WTC11 (cell line): Measurements from ENCODE around the gene PLPPR3. TPM values are rescaled to one million over a fixed set of nuclear protein-coding genes. Genes with fewer than 3 reads are reported as not detected.

Experiments used
- ATAC-seq: fragments of 200-7000 bp; cut with Tn5 transposase; 2 replicates; pipeline ENCODE4 v1.10.0; 2021; ENCODE audit warnings: mild to moderate bottlenecking, moderate library complexity
- CTCF ChIA-PET: fragments of 300-600 bp; sonication (Branson Sonifier 250); formaldehyde crosslinking; loops from one replicate; lab custom pipeline; 2021; ENCODE audit warnings: antibody characterized with exemption; lab: Charles Lee
- POLR2A ChIA-PET: fragments of 350-600 bp; sonication (Branson Sonifier 250); formaldehyde crosslinking; loops from one replicate; lab custom pipeline; 2021; ENCODE audit warnings: antibody characterized with exemption; lab: Charles Lee
- DNase-seq: peaks from one replicate; pipeline ENCODE4 v3.0.0; 2021; ENCODE audit warnings: low spot score
- H3K27ac Mint-ChIP-seq: 2 replicates; pipeline ENCODE4 v1.8.0; 2021; ENCODE audit warnings: mixed read lengths
- H3K27me3 Mint-ChIP-seq: 2 replicates; pipeline ENCODE4 v1.8.0; 2021; ENCODE audit warnings: low read depth, mild to moderate bottlenecking, moderate library complexity, mixed read lengths
- H3K36me3 Mint-ChIP-seq: 2 replicates; pipeline ENCODE4 v1.8.0; 2021; ENCODE audit warnings: mixed read lengths
- H3K4me1 Mint-ChIP-seq: 2 replicates; pipeline ENCODE4 v1.8.0; 2022; ENCODE audit warnings: mixed read lengths
- H3K4me3 Mint-ChIP-seq: 2 replicates; pipeline ENCODE4 v1.8.0; 2021; ENCODE audit warnings: mild to moderate bottlenecking, moderate library complexity, mixed read lengths
- H3K9me3 Mint-ChIP-seq: 2 replicates; pipeline ENCODE4 v1.8.0; 2021; ENCODE audit warnings: mixed read lengths
- ATF6 ChIP-seq: sonication (generic); formaldehyde crosslinking; IDR thresholded peaks from 2 replicates; pipeline ENCODE4 v1.8.1; 2023; ENCODE audit warnings: mild to moderate bottlenecking, missing genetic modification reagents
- CBFB ChIP-seq: sonication (generic); formaldehyde crosslinking; IDR thresholded peaks from 2 replicates; pipeline ENCODE4 v1.8.1; 2022; ENCODE audit warnings: mild to moderate bottlenecking, low read depth, missing genetic modification reagents
- CTCF ChIP-seq: fragments of 200-600 bp; IDR thresholded peaks from 2 replicates; pipeline ENCODE4 v1.8.0; 2022; ENCODE audit warnings: antibody characterized with exemption
- E2F4 ChIP-seq: sonication (generic); formaldehyde crosslinking; IDR thresholded peaks from 2 replicates; pipeline ENCODE4 v1.8.1; 2022; ENCODE audit warnings: low read depth, mild to moderate bottlenecking, moderate library complexity, missing genetic modification reagents, borderline replicate concordance
- FOXJ3 ChIP-seq: sonication (generic); formaldehyde crosslinking; IDR thresholded peaks from 2 replicates; pipeline ENCODE4 v1.9.0; 2021; ENCODE audit warnings: missing genetic modification reagents, mild to moderate bottlenecking, borderline replicate concordance
- GTF2I ChIP-seq: fragments of 250-450 bp; sonication (Bioruptor Pico); conservative IDR thresholded peaks from 2 replicates; pipeline ENCODE4 v1.4.0; 2021; ENCODE audit warnings: mild to moderate bottlenecking
- SP1 ChIP-seq: sonication (generic); formaldehyde crosslinking; conservative IDR thresholded peaks from 2 replicates; pipeline ENCODE4 v1.8.1; 2022; ENCODE audit warnings: missing genetic modification reagents
- TP53 ChIP-seq: sonication (generic); formaldehyde crosslinking; IDR thresholded peaks from 2 replicates; pipeline ENCODE4 v1.8.1; 2023; ENCODE audit warnings: mild to moderate bottlenecking, missing genetic modification reagents
- ZNF423 ChIP-seq: fragments of 250-450 bp; sonication (Bioruptor Pico); IDR thresholded peaks from 2 replicates; pipeline ENCODE4 v2.1.2; 2022; ENCODE audit warnings: mild to moderate bottlenecking, moderate library complexity
- total RNA-seq: library from RNA; stranded (reverse); gene quantifications from 3 replicates; pipeline ENCODE4 v1.2.3, GENCODE V29; 2021
- TF ChIP-seq, protein P1 (sequence below): sonication (generic); formaldehyde crosslinking; IDR thresholded peaks from 2 replicates; pipeline ENCODE4 v1.8.1; 2023; ENCODE audit warnings: mild to moderate bottlenecking, moderate library complexity, missing genetic modification reagents

PLPPR3 gene
- total RNA-seq, 1 experiment from 2014 or later: 60.6 TPM

- no peak overlapping the region for H3K4me3 Mint-ChIP-seq
- ATAC-seq: no peak
Measured at GRCh38 chr19:867855-868457, 46.2 kb upstream of the PLPPR3 start.

DNA sequence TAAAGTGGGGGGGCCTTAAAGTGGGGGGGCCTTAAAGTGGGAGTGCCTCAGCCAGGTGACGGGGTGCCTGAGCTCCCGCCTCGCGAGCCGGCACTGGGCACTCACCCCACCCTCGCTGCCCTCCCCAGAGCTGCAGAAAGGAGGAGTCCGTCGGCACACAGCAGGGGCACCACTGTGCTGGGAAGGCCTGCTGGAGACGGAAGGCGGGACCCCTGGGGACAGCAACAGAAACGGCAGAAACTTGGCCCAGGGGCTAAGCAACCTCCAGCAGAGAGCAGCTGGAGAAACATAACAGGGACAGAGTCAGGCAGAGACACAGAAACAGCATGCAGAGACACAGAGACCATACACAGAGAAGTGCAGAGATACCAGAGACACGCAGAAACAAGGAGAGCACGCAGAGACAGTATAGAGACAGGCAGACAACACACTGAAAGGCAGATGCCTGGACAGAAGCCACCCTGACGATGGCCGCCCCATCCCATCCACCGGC is 45.6 kb upstream of the PLPPR3 start:
- peaks cover 5% of the 10 kb centered on the region; the same call in 1 of the 2 replicates for H3K27me3 Mint-ChIP-seq
- DNase-seq: no peak
- peaks cover 12% of the 10 kb centered on the region for H3K36me3 Mint-ChIP-seq
- H3K4me3 Mint-ChIP-seq: no peak overlapping the region
- TF ChIP-seq GTF2I (CRISPR knock-in tag) (no peak), ZNF423 (peak; percentile 85)
- TF ChIP-seq, all 79 proteins: peak for 1
- ChIA-PET POLR2A (interaction anchor here (0.7 kb wide), 1 partner anchor 55 kb away, joined by 3 read pairs; no protein-coding TSS in a partner anchor), CTCF (interaction anchor here (0.8 to 2.6 kb wide), 3 partner anchors 11 to 124 kb away, joined by 3 to 11 read pairs (median 4); no protein-coding TSS in a partner anchor)
- Mint-ChIP-seq H3K9me3 (no peaks in the 10 kb centered on the region), H3K27ac (peak overlapping the region; percentile 60; the same call in 1 of the 2 replicates), H3K4me1 (peaks cover 5% of the 10 kb centered on the region)
- no peak for ATAC-seq

More at GRCh38 chr19:867855-868457, 46.2 kb upstream of the PLPPR3 start:
- no peaks in the 10 kb centered on the region for H3K9me3 Mint-ChIP-seq
- H3K36me3 Mint-ChIP-seq: peaks cover 12% of the 10 kb centered on the region
- peaks cover 5% of the 10 kb centered on the region for H3K4me1 Mint-ChIP-seq
- CTCF ChIA-PET: interaction anchor here (1.0 to 2.6 kb wide), 2 partner anchors 11 to 123 kb away, joined by 3 to 11 read pairs; no protein-coding TSS in a partner anchor
- H3K27me3 Mint-ChIP-seq: peaks cover 5% of the 10 kb centered on the region; the same call in 1 of the 2 replicates
- POLR2A ChIA-PET: interaction anchor here (0.7 kb wide), 1 partner anchor 54 kb away, joined by 3 read pairs; no protein-coding TSS in a partner anchor
- H3K27ac Mint-ChIP-seq: peak overlapping the region; percentile 60; the same call in 1 of the 2 replicates
- DNase-seq: no peak
- TF ChIP-seq TP53 (CRISPR knock-in tag) (no peak), ATF6 (CRISPR knock-in tag) (no peak), CTCF (no peak), SP1 (no peak)

GRCh38 chr19:866769-867300 is 45.1 kb upstream of the PLPPR3 start:
- Mint-ChIP-seq H3K27me3 (peaks cover 5% of the 10 kb centered on the region; the same call in 1 of the 2 replicates), H3K36me3 (peaks cover 12% of the 10 kb centered on the region), H3K4me3 (no peak overlapping the region), H3K9me3 (no peaks in the 10 kb centered on the region)
- CTCF ChIA-PET: interaction anchor here (0.8 to 2.6 kb wide), 3 partner anchors 10 to 124 kb away, joined by 3 to 11 read pairs (median 4); no protein-coding TSS in a partner anchor
- POLR2A ChIA-PET: interaction anchor here (0.7 kb wide), 1 partner anchor 55 kb away, joined by 3 read pairs; no protein-coding TSS in a partner anchor
- TF ChIP-seq CBFB (CRISPR knock-in tag) (no peak), CTCF (no peak)
- TF ChIP-seq, all 79 proteins: peak for 0
- Mint-ChIP-seq H3K27ac (no peak overlapping the region), H3K4me1 (peaks cover 5% of the 10 kb centered on the region)
- ATAC-seq (no peak), DNase-seq (no peak)

DNA sequence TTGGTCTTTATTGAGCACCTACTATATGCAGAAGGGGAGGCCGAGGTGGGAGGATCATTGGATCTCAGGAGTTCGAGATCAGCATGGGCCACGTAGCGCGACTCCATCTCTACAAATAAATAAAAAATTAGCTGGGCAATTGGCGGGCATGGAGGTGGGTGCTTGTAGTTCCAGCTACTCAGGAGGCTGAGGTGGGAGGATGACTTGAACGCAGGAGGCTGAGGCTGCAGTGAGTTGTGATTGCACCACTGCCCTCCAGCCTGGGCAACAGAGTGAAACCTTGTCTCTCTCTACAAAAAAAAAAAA is 41.5 kb upstream of the PLPPR3 start:
- POLR2A ChIA-PET: interaction anchor here (0.6 kb wide), 1 partner anchor 115 kb away, joined by 4 read pairs; no protein-coding TSS in a partner anchor
- peaks cover 5% of the 10 kb centered on the region for H3K4me1 Mint-ChIP-seq
- ATAC-seq: no peak
- no peaks in the 10 kb centered on the region; the same call in 1 of the 2 replicates for H3K36me3 Mint-ChIP-seq
- H3K9me3 Mint-ChIP-seq: no peaks in the 10 kb centered on the region
- TF ChIP-seq E2F4 (CRISPR knock-in tag) (no peak), FOXJ3 (CRISPR knock-in tag) (0 out of 2 replicates have a peak, but pooled peaks have one; percentile 8)
- TF ChIP-seq, protein P1, sequence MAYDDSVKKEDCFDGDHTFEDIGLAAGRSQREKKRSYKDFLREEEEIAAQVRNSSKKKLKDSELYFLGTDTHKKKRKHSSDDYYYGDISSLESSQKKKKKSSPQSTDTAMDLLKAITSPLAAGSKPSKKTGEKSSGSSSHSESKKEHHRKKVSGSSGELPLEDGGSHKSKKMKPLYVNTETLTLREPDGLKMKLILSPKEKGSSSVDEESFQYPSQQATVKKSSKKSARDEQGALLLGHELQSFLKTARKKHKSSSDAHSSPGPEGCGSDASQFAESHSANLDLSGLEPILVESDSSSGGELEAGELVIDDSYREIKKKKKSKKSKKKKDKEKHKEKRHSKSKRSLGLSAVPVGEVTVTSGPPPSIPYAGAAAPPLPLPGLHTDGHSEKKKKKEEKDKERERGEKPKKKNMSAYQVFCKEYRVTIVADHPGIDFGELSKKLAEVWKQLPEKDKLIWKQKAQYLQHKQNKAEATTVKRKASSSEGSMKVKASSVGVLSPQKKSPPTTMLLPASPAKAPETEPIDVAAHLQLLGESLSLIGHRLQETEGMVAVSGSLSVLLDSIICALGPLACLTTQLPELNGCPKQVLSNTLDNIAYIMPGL (CRISPR knock-in tag): 0 out of 2 replicates have a peak, but pooled peaks have one; percentile 6
- no peak overlapping the region; the same call in 1 of the 2 replicates for H3K27ac Mint-ChIP-seq
- H3K4me3 Mint-ChIP-seq: peak overlapping the region; percentile 61
- H3K27me3 Mint-ChIP-seq: peaks cover 26% of the 10 kb centered on the region
- no peak for DNase-seq
- CTCF ChIA-PET: interaction anchor here (0.6 to 2.1 kb wide), 35 partner anchors 9 to 398 kb away, joined by 3 to 18 read pairs (median 4); partner anchors contain the start of genes ARHGAP45, KISS1R, MED16 and PALM
